Naive thymus-derived CD4-positive, alpha-beta T cell (primary cell): ENCODE measurements around the gene EFNA1. TPM values are rescaled to one million over a fixed set of nuclear protein-coding genes. Genes with fewer than 3 reads are reported as not detected.
"Not testable (repeated sequence)": the region's sequence is repeated elsewhere in the genome, so short reads cannot be mapped to it uniquely, and the experiment has no call there.

Experiments
- ATAC-seq: fragments of 150-1000 bp; cut with Tn5 transposase; 2 replicates; pipeline ENCODE4 v1.10.0; 2021; ENCODE audit warnings: mild to moderate bottlenecking, moderate library complexity
- CTCF ChIA-PET: fragments of 350-600 bp; sonication (Branson Sonifier 250); formaldehyde crosslinking; loops from one replicate; lab custom pipeline; 2021; ENCODE audit warnings: antibody characterized with exemption; lab: Charles Lee
- POLR2A ChIA-PET: fragments of 350-600 bp; sonication (Branson Sonifier 250); formaldehyde crosslinking; loops from one replicate; lab custom pipeline; 2021; ENCODE audit warnings: antibody characterized with exemption, inconsistent platforms; lab: Charles Lee
- DNase-seq, 9 donors: peaks; one replicate each; pipeline versions ENCODE4 v3.0.0 to v3.0.0-alpha.2; 2020 to 2022; ENCODE audit warnings: mixed read lengths in 1 of 9
- H3K27ac ChIP-seq: one replicate; pipeline ENCODE4 v1.7.0; 2013; ENCODE audit warnings: mild to moderate bottlenecking, low read depth, low read length, moderate library complexity
- H3K27me3 ChIP-seq, 2 donors: one replicate each; pipeline ENCODE4 v1.7.0; 2013; ENCODE audit warnings: low read length in 2 of 2, mild to moderate bottlenecking in 2 of 2, moderate library complexity in 2 of 2; ENCODE audit not compliant: control insufficient read depth in 2 of 2, insufficient read depth in 2 of 2
- H3K36me3 ChIP-seq, 3 experiments: 1 replicate in 2 of 3; 2 replicates in 1 of 3; pipeline ENCODE4 v1.7.0; 2013; ENCODE audit warnings: low read length in 3 of 3, mild to moderate bottlenecking in 3 of 3, moderate library complexity in 1 of 3; ENCODE audit not compliant: insufficient read depth in 3 of 3, control insufficient read depth in 2 of 3
- H3K4me1 ChIP-seq, 2 donors: one replicate each; pipeline ENCODE4 v1.7.0; 2013; ENCODE audit warnings: low read length in 2 of 2, mild to moderate bottlenecking in 2 of 2, moderate library complexity in 1 of 2; ENCODE audit not compliant: control insufficient read depth in 2 of 2, insufficient read depth in 2 of 2
- H3K4me3 ChIP-seq: 2 replicates; pipeline ENCODE4 v1.7.0; 2013; ENCODE audit warnings: mild to moderate bottlenecking, low read length
- H3K9me3 ChIP-seq, 3 experiments: 1 replicate in 2 of 3; 2 replicates in 1 of 3; pipeline ENCODE4 v1.7.0; 2013; ENCODE audit warnings: low read length in 3 of 3; ENCODE audit not compliant: control insufficient read depth in 2 of 3
- H3K27ac Mint-ChIP-seq, 9 donors: one replicate each; pipeline ENCODE4 v1.8.0; 2020 to 2022; ENCODE audit warnings: mixed read lengths in 9 of 9, mild to moderate bottlenecking in 8 of 9, moderate library complexity in 5 of 9, inconsistent platforms in 2 of 9
- H3K27me3 Mint-ChIP-seq, 5 donors: one replicate each; pipeline ENCODE4 v1.8.0; 2021 to 2022; ENCODE audit warnings: mixed read lengths in 5 of 5, mild to moderate bottlenecking in 1 of 5
- H3K36me3 Mint-ChIP-seq, 5 donors: one replicate each; pipeline ENCODE4 v1.8.0; 2020 to 2022; ENCODE audit warnings: mixed read lengths in 5 of 5, mild to moderate bottlenecking in 3 of 5, inconsistent platforms in 1 of 5
- H3K4me1 Mint-ChIP-seq, 7 donors: one replicate each; pipeline ENCODE4 v1.8.0; 2020 to 2022; ENCODE audit warnings: mixed read lengths in 7 of 7, mild to moderate bottlenecking in 3 of 7, inconsistent platforms in 1 of 7
- H3K4me3 Mint-ChIP-seq, 10 donors: one replicate each; pipeline ENCODE4 v1.8.0; 2020 to 2022; ENCODE audit warnings: mild to moderate bottlenecking in 10 of 10, mixed read lengths in 10 of 10, moderate library complexity in 6 of 10, inconsistent platforms in 2 of 10
- H3K9me3 Mint-ChIP-seq, 11 donors: one replicate each; pipeline ENCODE4 v1.8.0; 2020 to 2022; ENCODE audit warnings: mixed read lengths in 11 of 11, mild to moderate bottlenecking in 4 of 11, inconsistent platforms in 1 of 11, moderate library complexity in 1 of 11
- intact Hi-C, 2 donors: fragments of 100-400 bp; cut with micrococcal nuclease; formaldehyde crosslinking; loops; one replicate each; pipeline ENCODE4 v1.15.1; 2023
- polyA plus RNA-seq, 2 donors: library from polyadenylated mRNA; unstranded; fragments of 300-500 nt; fragmentation: Illumina TruSeq; gene quantifications; one replicate each; pipeline ENCODE4 v1.2.3, GENCODE V29; 2021
- total RNA-seq, 6 experiments: library from RNA in 5 of 6; stranded (reverse) in 5 of 6; gene quantifications; 1 replicate in 5 of 6; 2 replicates in 1 of 6; pipeline ENCODE4 v1.2.3 and lab custom pipeline; 2021 to 2026

Gene EFNA1
- total and polyA plus RNA-seq, 7 experiments from 2014 or later: 4.0 to 16.8 (median 7.1) TPM; not detected in 1

DNA sequence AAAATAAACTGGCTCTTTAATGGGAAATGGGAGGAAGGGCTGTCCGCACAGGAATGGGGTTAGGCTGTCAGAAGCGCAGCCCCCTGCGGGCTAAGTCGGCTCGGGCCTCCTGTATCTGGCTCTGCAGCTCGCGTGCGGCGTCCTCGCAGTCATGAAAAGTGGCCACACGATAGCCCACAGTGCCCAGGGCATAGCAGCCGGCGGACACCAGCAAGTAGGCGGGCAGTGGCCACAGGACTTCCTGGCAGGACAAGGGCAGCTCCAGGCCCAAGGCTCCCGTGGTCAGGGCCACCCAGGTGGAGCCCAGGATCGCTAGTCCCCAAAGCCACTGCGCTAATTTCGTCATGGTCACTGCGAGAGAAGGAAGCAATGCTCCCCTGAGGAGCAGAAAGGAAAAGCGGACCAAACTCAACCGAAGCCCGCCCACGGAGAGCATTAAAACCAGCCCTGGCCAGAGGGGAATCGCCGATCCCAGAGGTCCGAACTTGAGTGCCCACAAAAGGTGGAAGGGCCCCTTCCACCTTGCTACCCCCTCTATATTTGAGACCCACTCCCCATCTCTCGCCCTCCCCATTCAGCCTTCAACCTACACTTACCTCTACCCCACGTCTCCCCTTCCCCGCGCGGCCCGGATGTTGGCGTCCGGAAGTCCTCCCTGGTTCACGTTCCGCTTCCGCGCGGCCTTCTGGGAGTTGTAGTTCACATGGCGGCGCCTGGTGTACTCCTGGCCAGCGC is 12.4 kb downstream of the EFNA1 start, which contains the start of gene DPM3:
DPM3 (minus strand) TSS at position 637 of the 735 bp plus-strand sequence; CDS start at position 346, 291 bp downstream.
- Mint-ChIP-seq H3K4me3 (peak within 1 kb of the TSS; percentile 88 to 100 (median 97)), H3K27ac (peak within 1 kb of the TSS; percentile 85 to 99 (median 93)), H3K27me3 (peaks cover 0 to 3% (median 0%) of the 10 kb centered on the region in 5 donors), H3K4me1 (peaks cover 23 to 46% (median 37%) of the 10 kb centered on the region in 7 donors), H3K9me3 (no peaks in the 10 kb centered on the region), H3K36me3 (peaks cover 0 to 17% (median 0%) of the 10 kb centered on the region in 5 donors)
- Histone ChIP-seq H3K4me1 (peaks cover 6 to 12% of the 10 kb centered on the region in 2 donors), H3K27me3 (no peaks in the 10 kb centered on the region), H3K36me3 (peaks cover 0 to 12% (median 0%) of the 10 kb centered on the region in 3 experiments), H3K4me3 (peak within 1 kb of the TSS; percentile 81), H3K9me3 (no peaks in the 10 kb centered on the region), H3K27ac (peak within 1 kb of the TSS; percentile 86)
- DNase-seq (peak; percentile 72 to 91 (median 83)), ATAC-seq (peak; percentile 70)
- intact Hi-C loops: loop anchor here (1.0 to 5.0 kb wide), 8 partner anchors 12 to 533 kb away; partner anchors contain the start of genes KRTCAP2 (in 2 of the 2), TRIM46 (in 2 of the 2), ADAR (in 1 of the 2) and RUSC1 (in 1 of the 2)
- ChIA-PET CTCF (interaction anchor here (0.6 kb wide), 1 partner anchor 12 kb away, joined by 3 read pairs; no protein-coding TSS in a partner anchor), POLR2A (interaction anchor here (0.7 to 0.9 kb wide), 2 partner anchors 10 to 12 kb away, joined by 3 read pairs; partner anchors contain the start of gene EFNA1)

DNA sequence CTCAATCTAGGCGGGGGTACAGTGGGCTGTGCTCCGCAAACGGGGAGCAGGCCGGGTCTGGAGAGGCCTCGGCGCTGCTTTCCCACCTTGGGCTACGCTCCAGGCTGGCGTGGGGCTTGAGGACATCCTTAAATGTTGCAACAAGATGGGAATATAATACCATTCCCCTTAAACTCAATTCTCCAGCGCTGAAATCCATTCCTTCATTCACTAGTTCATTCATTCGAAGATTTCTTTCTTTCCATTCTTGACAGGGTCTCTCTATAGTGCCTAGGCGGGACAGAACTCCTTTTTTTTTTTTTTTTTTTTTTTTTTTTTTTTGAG is 12.9 kb downstream of the EFNA1 start:
- Mint-ChIP-seq H3K4me3 (peak overlapping the region; percentile 88 to 100 (median 97)), H3K27ac (peak overlapping the region; percentile 85 to 96 (median 93)), H3K4me1 (peaks cover 18 to 40% (median 33%) of the 10 kb centered on the region in 7 donors), H3K27me3 (peaks cover 0 to 5% (median 4%) of the 10 kb centered on the region in 5 donors), H3K9me3 (no peaks in the 10 kb centered on the region), H3K36me3 (peaks cover 0 to 17% (median 0%) of the 10 kb centered on the region in 5 donors)
- Histone ChIP-seq H3K36me3 (peaks cover 0 to 9% (median 0%) of the 10 kb centered on the region in 3 experiments), H3K9me3 (no peaks in the 10 kb centered on the region), H3K27ac (peak overlapping the region; percentile 86), H3K4me3 (peak overlapping the region; percentile 81), H3K27me3 (no peaks in the 10 kb centered on the region), H3K4me1 (peaks cover 4 to 10% of the 10 kb centered on the region in 2 donors)
- CTCF ChIA-PET: interaction anchor here (0.6 kb wide), 1 partner anchor 12 kb away, joined by 3 read pairs; no protein-coding TSS in a partner anchor
- ATAC-seq (no peak), DNase-seq (no peak)
- intact Hi-C loops: loop anchor here (1.0 kb wide), 4 partner anchors 12 to 87 kb away; partner anchors contain the start of genes KRTCAP2 (in 2 of the 2) and TRIM46 (in 2 of the 2)
- POLR2A ChIA-PET: interaction anchor here (0.6 kb wide), 1 partner anchor 64 kb away, joined by 4 read pairs; no protein-coding TSS in a partner anchor

DNA sequence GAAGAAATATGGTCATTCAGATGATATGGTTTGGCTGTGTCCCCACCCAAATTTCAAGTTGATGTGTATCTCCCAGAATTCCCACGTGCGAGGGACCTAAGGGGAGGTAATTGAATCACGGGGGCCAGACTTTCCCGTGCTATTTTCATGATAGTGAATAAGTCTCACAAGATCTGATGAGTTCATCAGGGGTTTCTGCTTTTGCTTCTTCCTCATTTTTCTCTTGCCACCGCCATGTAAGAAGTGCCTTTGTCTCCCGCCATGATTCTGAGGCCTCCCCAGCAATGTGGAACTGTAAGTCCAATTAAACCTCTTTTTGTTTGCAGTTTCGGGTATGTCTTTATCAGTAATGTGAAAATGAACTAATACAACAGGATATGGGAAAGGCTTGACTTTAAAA is 14.1 kb downstream of the EFNA1 start:
- H3K27ac ChIP-seq: no peak overlapping the region
- intact Hi-C loops: no loop called here
- Mint-ChIP-seq H3K27me3 (peaks cover 0 to 11% (median 5%) of the 10 kb centered on the region in 5 donors), H3K27ac (no peak overlapping the region), H3K36me3 (peaks cover 0 to 16% (median 0%) of the 10 kb centered on the region in 5 donors), H3K4me1 (peaks cover 13 to 35% (median 29%) of the 10 kb centered on the region in 7 donors), H3K4me3 (peak overlapping the region in 3 of 10 donors; percentile 15 to 66 (median 21)), H3K9me3 (no peaks in the 10 kb centered on the region)
- H3K36me3 ChIP-seq: peaks cover 0 to 5% (median 0%) of the 10 kb centered on the region in 3 experiments
- peaks cover 4 to 8% of the 10 kb centered on the region in 2 donors for H3K4me1 ChIP-seq
- ChIA-PET POLR2A (interaction anchor here (1.0 to 1.4 kb wide), 2 partner anchors 31 to 135 kb away, joined by 3 read pairs; partner anchors contain the start of gene KRTCAP2), CTCF (interaction anchor here (1.0 kb wide), 1 partner anchor 30 kb away, joined by 3 read pairs; no protein-coding TSS in a partner anchor)
- H3K27me3 ChIP-seq: no peaks in the 10 kb centered on the region
- no peak overlapping the region for H3K4me3 ChIP-seq
- ATAC-seq: no peak
- no peaks in the 10 kb centered on the region for H3K9me3 ChIP-seq
- DNase-seq: no peak

DNA sequence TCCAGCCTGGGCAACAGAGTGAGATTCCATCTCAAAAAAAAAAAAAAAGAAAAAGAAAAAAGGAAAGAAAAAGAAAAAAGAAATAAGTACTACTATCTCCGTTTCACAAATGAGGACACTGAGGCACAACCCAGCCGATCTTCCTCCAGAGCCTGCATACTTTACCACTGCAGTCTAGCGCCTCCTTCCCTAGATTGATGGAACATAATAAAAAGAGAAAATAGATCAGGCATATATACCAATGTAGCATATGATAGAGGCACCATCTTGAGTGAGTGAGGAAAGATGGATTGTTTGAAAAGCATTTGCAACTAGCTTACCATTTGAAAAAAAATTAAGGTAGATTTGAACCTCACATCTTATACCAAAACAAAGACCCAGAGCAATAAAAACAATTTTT is 17.8 kb downstream of the EFNA1 start:
- H3K36me3 Mint-ChIP-seq: no peaks in the 10 kb centered on the region
- H3K9me3 Mint-ChIP-seq: peaks cover 0 to 1% (median 0%) of the 10 kb centered on the region in 11 donors
- intact Hi-C loops: no loop called here
- peaks cover 0 to 2% of the 10 kb centered on the region in 2 donors for H3K4me1 ChIP-seq
- H3K27me3 ChIP-seq: no peaks in the 10 kb centered on the region
- H3K27ac ChIP-seq: no peak overlapping the region
- peaks cover 2 to 7% (median 3%) of the 10 kb centered on the region in 7 donors for H3K4me1 Mint-ChIP-seq
- no peaks in the 10 kb centered on the region for H3K9me3 ChIP-seq
- no peak for ATAC-seq
- no peak overlapping the region for H3K4me3 Mint-ChIP-seq
- no peak overlapping the region for H3K27ac Mint-ChIP-seq
- ChIA-PET CTCF (interaction anchor here (1.0 kb wide), 1 partner anchor 25 kb away, joined by 3 read pairs; no protein-coding TSS in a partner anchor), POLR2A (no interaction called here)
- H3K4me3 ChIP-seq: no peak overlapping the region
- no peaks in the 10 kb centered on the region for H3K36me3 ChIP-seq
- peaks cover 0 to 30% (median 13%) of the 10 kb centered on the region in 5 donors for H3K27me3 Mint-ChIP-seq
- no peak for DNase-seq

DNA sequence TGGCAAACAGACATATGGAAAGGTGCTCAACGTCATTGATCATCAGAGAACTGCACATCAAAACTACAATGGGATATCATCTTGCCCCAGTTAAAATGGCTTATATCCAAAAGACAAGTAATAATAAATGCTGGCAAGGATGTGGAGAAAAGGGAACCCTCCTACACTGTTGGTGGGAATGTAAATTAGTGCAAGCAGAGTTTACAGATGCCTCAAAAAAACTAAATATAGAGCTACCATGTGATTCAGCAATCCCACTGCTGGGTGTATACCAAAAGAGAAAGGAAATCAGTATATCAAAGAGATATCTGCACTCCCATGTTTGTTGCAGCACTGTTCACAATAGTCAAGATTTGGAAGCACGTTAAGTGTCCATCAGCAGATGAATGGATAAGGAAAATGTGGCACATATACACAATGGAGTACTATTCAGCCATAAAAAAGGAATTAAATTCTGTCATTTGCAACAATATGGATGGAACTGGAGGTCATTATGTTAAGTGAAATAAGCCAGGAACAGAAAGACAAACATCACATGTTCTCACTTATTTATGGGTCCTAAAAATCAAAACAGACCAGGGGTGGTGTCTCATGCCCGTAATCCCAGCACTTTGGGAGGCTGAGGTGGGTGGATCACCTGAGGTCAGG is 28.4 kb downstream of the EFNA1 start:
- H3K27me3 ChIP-seq, POLR2A ChIA-PET, H3K9me3 Mint-ChIP-seq, H3K36me3 Mint-ChIP-seq, H3K27ac Mint-ChIP-seq, ATAC-seq, H3K4me1 Mint-ChIP-seq, H3K4me1 ChIP-seq, intact Hi-C loops, H3K36me3 ChIP-seq, H3K27ac ChIP-seq, H3K4me3 Mint-ChIP-seq, H3K4me3 ChIP-seq, H3K9me3 ChIP-seq, DNase-seq: not testable (repeated sequence)
- peaks cover 0 to 29% (median 0%) of the 10 kb centered on the region in 5 donors for H3K27me3 Mint-ChIP-seq
- CTCF ChIA-PET: interaction anchor here (1.6 kb wide), 1 partner anchor 65 kb away, joined by 4 read pairs; no protein-coding TSS in a partner anchor

DNA sequence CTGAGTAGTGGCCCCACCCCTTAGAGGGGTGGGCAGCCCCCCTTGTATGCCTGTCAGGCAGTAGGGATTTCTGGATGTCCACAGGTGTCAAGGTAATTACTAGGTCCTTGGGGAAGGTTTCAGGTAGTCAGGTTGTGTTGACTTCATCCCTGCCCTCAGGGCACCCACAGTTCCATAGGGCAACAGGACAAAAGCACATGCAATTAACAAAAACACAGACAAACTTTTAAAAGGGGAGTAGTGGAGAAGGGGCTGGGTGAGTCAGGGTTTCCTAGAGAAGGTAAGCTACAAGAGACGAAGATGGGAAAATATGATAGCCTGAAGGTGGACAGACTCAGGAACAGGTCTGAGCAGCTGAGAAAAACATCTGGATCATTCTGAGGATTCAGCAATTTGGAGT is 31.3 kb downstream of the EFNA1 start:
- Mint-ChIP-seq H3K27ac (no peak overlapping the region), H3K4me3 (no peak overlapping the region), H3K4me1 (no peaks in the 10 kb centered on the region), H3K27me3 (peaks cover 0 to 17% (median 0%) of the 10 kb centered on the region in 5 donors), H3K9me3 (no peaks in the 10 kb centered on the region), H3K36me3 (no peaks in the 10 kb centered on the region)
- no peak for ATAC-seq
- H3K36me3 ChIP-seq: no peaks in the 10 kb centered on the region
- ChIA-PET CTCF (interaction anchor here (0.8 to 1.3 kb wide), 2 partner anchors 67 to 362 kb away, joined by 3 to 5 read pairs; no protein-coding TSS in a partner anchor), POLR2A (no interaction called here)
- H3K27me3 ChIP-seq: no peaks in the 10 kb centered on the region
- DNase-seq: no peak
- intact Hi-C loops: no loop called here
- H3K4me3 ChIP-seq: no peak overlapping the region
- H3K9me3 ChIP-seq: no peaks in the 10 kb centered on the region
- H3K4me1 ChIP-seq: no peaks in the 10 kb centered on the region
- no peak overlapping the region for H3K27ac ChIP-seq
